GM12878 (cell line): ENCODE results near the gene ATP6V1C2. TPM values are rescaled to one million over a fixed set of nuclear protein-coding genes. Genes with fewer than 3 reads are reported as not detected.

Source experiments
- ATAC-seq: fragments of 200-7000 bp; cut with Tn5 transposase; 3 replicates; pipeline ENCODE4 v1.9.1; 2020; ENCODE audit warnings: mild to moderate bottlenecking, moderate library complexity
- BruUV-seq: library from RNA; stranded (reverse); fragments of 400-500 nt; replicated peaks from 2 replicates; lab custom pipeline; 2021; lab: Mats Ljungman, UMichigan
- CTCF ChIA-PET: fragments of 300-600 bp; sonication (Branson Sonifier 250); formaldehyde crosslinking; extraction: SDS; loops from one replicate; lab custom pipeline; 2021; ENCODE audit warnings: inconsistent platforms; lab: Yijun Ruan, JAX
- POLR2A ChIA-PET: fragments of 350-600 bp; formaldehyde crosslinking; extraction: SDS; loops from one replicate; lab custom pipeline; 2021; ENCODE audit warnings: inconsistent platforms; lab: Charles Lee
- RAD21 ChIA-PET: fragments of 300-600 bp; sonication (Branson Sonifier 250); formaldehyde crosslinking; loops from one replicate; lab custom pipeline; 2023; ENCODE audit warnings: antibody characterized with exemption; ENCODE audit not compliant: unreplicated experiment; lab: Charles Lee
- SMC1A ChIA-PET: fragments of 300-600 bp; sonication (Branson Sonifier 250); formaldehyde crosslinking; loops from one replicate; lab custom pipeline; 2023; ENCODE audit not compliant: unreplicated experiment, uncharacterized antibody; lab: Charles Lee
- DNase-seq: peaks from one replicate; pipeline ENCODE4 v3.0.0-alpha.2; 2011; ENCODE audit warnings: low read depth, low spot score
- FAIRE-seq: peaks from 3 replicates; lab custom pipeline; 2011; peaks lifted over from hg19 to GRCh38; lab: Jason Lieb, UNC
- H2AFZ ChIP-seq: 2 replicates; pipeline ENCODE4 v1.6.0; 2011; ENCODE audit warnings: low read depth, low read length, control low read depth; ENCODE audit not compliant: control insufficient read depth
- H3K27ac ChIP-seq: 2 replicates; pipeline ENCODE4 v1.5.1; 2011; ENCODE audit warnings: control low read depth; ENCODE audit not compliant: control insufficient read depth, insufficient read depth
- H3K27me3 ChIP-seq, 2 experiments: replicated peaks in 1 of 2; 2 replicates each; pipeline versions ENCODE4 v1.6.0 to v1.6.1; 2011; ENCODE audit warnings: low read length in 1 of 2; ENCODE audit not compliant: control insufficient read depth in 2 of 2, insufficient read depth in 2 of 2
- H3K36me3 ChIP-seq, 2 experiments: 2 replicates each; pipeline ENCODE4 v1.5.1; 2011; ENCODE audit warnings: low read length in 1 of 2; ENCODE audit not compliant: control insufficient read depth in 2 of 2, insufficient read depth in 2 of 2
- H3K4me1 ChIP-seq: 2 replicates; pipeline ENCODE4 v1.6.1; 2011; ENCODE audit warnings: mild to moderate bottlenecking, low read length, moderate library complexity, mixed read lengths; ENCODE audit not compliant: control insufficient read depth, insufficient read depth
- H3K4me2 ChIP-seq: 2 replicates; pipeline ENCODE4 v1.6.0; 2011; ENCODE audit warnings: control low read depth; ENCODE audit not compliant: control insufficient read depth, insufficient read depth
- H3K4me3 ChIP-seq: fragments of 200-600 bp; sonication (generic); 2 replicates; pipeline ENCODE4 v1.5.1; 2016
- H3K79me2 ChIP-seq: 2 replicates; pipeline ENCODE4 v1.6.0; 2011; ENCODE audit warnings: low read length; ENCODE audit not compliant: control insufficient read depth, insufficient read depth
- H3K9ac ChIP-seq: 2 replicates; pipeline ENCODE4 v1.8.0; 2011; ENCODE audit warnings: low read length, control low read depth, mixed read lengths; ENCODE audit not compliant: control insufficient read depth, insufficient read depth
- H3K9me3 ChIP-seq: replicated peaks from 3 replicates; pipeline ENCODE4 v1.5.1; 2011; ENCODE audit warnings: mild to moderate bottlenecking, low read length; ENCODE audit not compliant: control insufficient read depth, insufficient read depth
- H4K20me1 ChIP-seq: 2 replicates; pipeline ENCODE4 v1.6.0; 2011; ENCODE audit not compliant: control insufficient read depth, insufficient read depth
- CHD1 ChIP-seq: IDR thresholded peaks from 2 replicates; pipeline ENCODE4 v1.6.1; 2012; ENCODE audit warnings: low read depth, low read length, improper control_type of control experiment
- CREB1 ChIP-seq: IDR thresholded peaks from 2 replicates; pipeline ENCODE4 v1.6.1; 2012; ENCODE audit warnings: low read depth, mild to moderate bottlenecking, inconsistent platforms
- IKZF2 ChIP-seq, 2 experiments: fragments of 450-650 bp; IDR thresholded peaks; 2 replicates each; pipeline ENCODE4 v1.6.1; 2017; ENCODE audit warnings: mild to moderate bottlenecking in 2 of 2, moderate library complexity in 2 of 2
- MTA2 ChIP-seq: fragments of 450-650 bp; IDR thresholded peaks from 2 replicates; pipeline ENCODE4 v1.6.1; 2016; ENCODE audit warnings: low read depth, mild to moderate bottlenecking, moderate library complexity
- NFXL1 ChIP-seq: fragments of 450-650 bp; IDR thresholded peaks from 2 replicates; pipeline ENCODE4 v1.6.1; 2017; ENCODE audit warnings: antibody characterized with exemption, mild to moderate bottlenecking, borderline replicate concordance
- RCOR1 ChIP-seq: conservative IDR thresholded peaks from 2 replicates; pipeline ENCODE4 v1.6.1; 2012; ENCODE audit warnings: low read depth, low read length, improper control_type of control experiment
- RELA ChIP-seq: fragments of 450-650 bp; IDR thresholded peaks from 2 replicates; pipeline ENCODE4 v1.8.0; 2014; ENCODE audit warnings: borderline replicate concordance; ENCODE audit not compliant: partially characterized antibody
- ZNF207 ChIP-seq: fragments of 450-650 bp; IDR thresholded peaks from 2 replicates; pipeline ENCODE4 v1.6.1; 2014; ENCODE audit warnings: antibody characterized with exemption, mild to moderate bottlenecking, borderline replicate concordance
- WGBS: methylation state at CpG from one replicate; pipeline ENCODE4 v1.1.6; 2016; ENCODE audit warnings: low lambda C conversion rate; ENCODE audit not compliant: insufficient replicate concordance, insufficient coverage; ENCODE audit errors: missing lambda C conversion rate; 5-methylcytosine and 5-hydroxymethylcytosine counted together
- in situ Hi-C: fragments of 300-500 bp; cut with MboI; formaldehyde crosslinking; loops from 9 replicates; pipeline ENCODE4 v1.14.3; 2018; ENCODE audit warnings: mixed read lengths
- intact Hi-C: fragments of 100-400 bp; cut with micrococcal nuclease; formaldehyde crosslinking; loops from one replicate; pipeline ENCODE4 v1.14.2; 2022; ENCODE audit not compliant: unreplicated experiment
- polyA plus RNA-seq, 11 experiments: library from polyadenylated mRNA; depleted of rRNA in 4 of 11; unstranded in 6 of 11; stranded (reverse) in 5 of 11; fragments of >200 nt; fragmentation: Nextera tagmentation in 4 of 11; fragmentation: Illumina TruSeq in 1 of 11; extraction: Ambion mirVana in 4 of 11; extraction: Trizol in 1 of 11; gene quantifications; 1 replicate in 1 of 11; 2 replicates in 10 of 11; pipeline versions ENCODE4 v1.2.1 to v1.2.3, GENCODE V29; 2011 to 2016; ENCODE audit warnings: inconsistent platforms in 2 of 11, missing spikeins in 2 of 11, low read depth in 1 of 11
- total RNA-seq, 4 experiments: library from RNA; depleted of rRNA in 3 of 4; stranded (reverse); fragments of >200 nt in 3 of 4; fragmentation: Illumina TruSeq in 1 of 4; extraction: Trizol in 1 of 4; gene quantifications; 2 replicates each; pipeline versions ENCODE4 v1.2.1 to v1.2.3, GENCODE V29; 2013 to 2021
- TF ChIP-seq, protein P1 (sequence below): fragments of 450-650 bp; IDR thresholded peaks from 2 replicates; pipeline ENCODE4 v1.6.1; 2017; ENCODE audit warnings: borderline replicate concordance

Gene ATP6V1C2
- total and polyA plus RNA-seq, 10 of the 15 experiments (the other 5 are each of a cell fraction or from before 2014, with no cell fraction given), result 0.04 to 1.5 (median 0.24) TPM; not detected in 1

DNA sequence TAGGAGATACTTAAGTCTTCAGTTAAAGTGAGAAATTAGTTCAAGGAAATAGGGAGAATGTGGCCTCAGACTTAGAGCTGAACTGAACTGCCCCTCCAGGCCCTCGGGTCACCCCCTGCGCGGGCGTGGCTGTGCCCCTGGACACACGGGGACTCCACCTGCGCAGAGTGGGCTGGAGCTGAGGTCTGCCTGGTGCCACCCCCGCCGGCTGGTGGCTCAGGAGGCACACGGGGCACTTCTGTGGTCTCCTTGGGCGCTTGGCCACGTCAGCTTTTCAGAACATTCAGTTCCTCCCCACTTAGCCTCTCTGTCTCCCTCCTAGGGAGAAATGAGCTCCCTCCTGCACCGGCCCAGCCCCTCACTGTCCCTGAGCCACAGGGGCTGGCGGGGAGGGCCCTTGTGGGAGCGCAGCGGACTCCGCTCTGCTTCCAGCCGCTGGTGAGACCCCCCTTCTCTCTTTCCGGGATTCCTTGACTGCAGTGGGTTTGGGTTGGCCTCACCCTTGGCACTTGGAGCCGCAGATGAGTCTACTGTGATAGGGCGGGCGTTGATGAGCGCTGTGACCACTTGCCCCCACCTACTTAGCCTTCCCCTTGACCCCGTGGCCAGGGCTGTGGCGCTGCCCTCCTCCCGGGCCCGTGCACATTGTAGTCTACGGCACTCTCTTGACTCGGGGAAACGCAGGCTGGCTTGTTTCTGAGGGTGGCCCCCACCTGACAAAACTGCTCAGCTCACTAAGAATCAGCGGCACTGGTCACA, 109.4 kb downstream of the ATP6V1C2 start:
- H3K27me3 ChIP-seq, result no peaks in the 10 kb centered on the region; a peak in 3 of 4 replicates
- ATAC-seq, result no peak
- no peaks in the 10 kb centered on the region for H3K4me1 ChIP-seq
- intact Hi-C loops, result loop anchor here (10.0 kb wide), 1 partner anchor 754 kb away; no protein-coding TSS in a partner anchor
- ChIA-PET RAD21 (no interaction called here), CTCF (interaction anchor here (1.0 to 9.2 kb wide), 10 partner anchors 8 to 559 kb away, joined by 3 to 87 read pairs (median 5); a partner anchor contains a TSS), POLR2A (interaction anchor here (0.6 kb wide), 1 partner anchor 167 kb away, joined by 4 read pairs; no protein-coding TSS in a partner anchor), SMC1A (interaction anchor here (1.4 kb wide), 1 partner anchor 70 kb away, joined by 7 read pairs; no protein-coding TSS in a partner anchor)
- WGBS, result 53% methylated on average over 30 of the region's 30 CpGs
- no peak overlapping the region for H2AFZ ChIP-seq
- no peak overlapping the region for H3K4me3 ChIP-seq
- H4K20me1 ChIP-seq, result no peaks in the 10 kb centered on the region
- no peak for DNase-seq
- H3K9ac ChIP-seq, result no peak overlapping the region
- no peaks in the 10 kb centered on the region for H3K79me2 ChIP-seq
- no peaks in the 10 kb centered on the region for H3K9me3 ChIP-seq
- no peak overlapping the region for H3K4me2 ChIP-seq
- in situ Hi-C loops, result no loop called here
- H3K27ac ChIP-seq, result no peak overlapping the region
- no peak for FAIRE-seq
- H3K36me3 ChIP-seq, result no peaks in the 10 kb centered on the region
- TF ChIP-seq RCOR1, result no peak
- TF ChIP-seq, protein P1, sequence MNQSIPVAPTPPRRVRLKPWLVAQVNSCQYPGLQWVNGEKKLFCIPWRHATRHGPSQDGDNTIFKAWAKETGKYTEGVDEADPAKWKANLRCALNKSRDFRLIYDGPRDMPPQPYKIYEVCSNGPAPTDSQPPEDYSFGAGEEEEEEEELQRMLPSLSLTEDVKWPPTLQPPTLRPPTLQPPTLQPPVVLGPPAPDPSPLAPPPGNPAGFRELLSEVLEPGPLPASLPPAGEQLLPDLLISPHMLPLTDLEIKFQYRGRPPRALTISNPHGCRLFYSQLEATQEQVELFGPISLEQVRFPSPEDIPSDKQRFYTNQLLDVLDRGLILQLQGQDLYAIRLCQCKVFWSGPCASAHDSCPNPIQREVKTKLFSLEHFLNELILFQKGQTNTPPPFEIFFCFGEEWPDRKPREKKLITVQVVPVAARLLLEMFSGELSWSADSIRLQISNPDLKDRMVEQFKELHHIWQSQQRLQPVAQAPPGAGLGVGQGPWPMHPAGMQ, result no peak
- TF ChIP-seq MTA2, result no peak
- no peak for TF ChIP-seq NFXL1
- no peak for TF ChIP-seq ZNF207
- no peak for TF ChIP-seq RELA
- TF ChIP-seq CHD1, result no peak
- no peak for TF ChIP-seq IKZF2 (IDR thresholded peaks at IDR 0.05)
- no peak for TF ChIP-seq CREB1
- no TSS peak for BruUV-seq
